ENCODE data around the gene ALKBH3. TPM values are rescaled to one million over a fixed set of nuclear protein-coding genes. Genes with fewer than 3 reads are reported as not detected.

Gene ALKBH3
- total RNA-seq, 1 experiment from 2014 or later, result 18.8 TPM

- Histone ChIP-seq H3K9ac (ENCODE audit: extremely low read depth, insufficient read length, low read length) (no peak overlapping the region), H3K4ac (ENCODE audit: low read depth, low read length) (no peak overlapping the region), H3K18ac (ENCODE audit: insufficient read length, low read depth, low read length) (no peak overlapping the region), H3T11ph (ENCODE audit: low read length) (no peak overlapping the region), H3K23ac (ENCODE audit: insufficient read length, low read depth, low read length) (no peak overlapping the region), H3K27me3 (ENCODE audit: insufficient read depth, low read length) (no peaks in the 10 kb centered on the region), H2BK120ac (ENCODE audit: low read depth, low read length, poor library complexity, severe bottlenecking) (no peak overlapping the region), H3K4me1 (ENCODE audit: insufficient read depth, low read length) (peaks cover 3% of the 10 kb centered on the region; the same call in 1 of the 2 replicates), H2AK5ac (ENCODE audit: insufficient read length, low read length) (no peak overlapping the region), H3K79me1 (ENCODE audit: insufficient read depth, low read depth, low read length, poor library complexity, severe bottlenecking) (no peaks in the 10 kb centered on the region), H4K5ac (ENCODE audit: insufficient read length, low read depth, low read length) (no peak overlapping the region), H3K56ac (ENCODE audit: insufficient read length, low read depth, low read length) (no peak overlapping the region), H2AFZ (ENCODE audit: low read length) (no peak overlapping the region), H4K8ac (replicated peaks; ENCODE audit: insufficient read length, low read depth, low read length) (no peak overlapping the region), H2BK15ac (ENCODE audit: low read depth, low read length) (no peak overlapping the region), H3K23me2 (ENCODE audit: insufficient read length, low read depth, low read length, poor library complexity, severe bottlenecking) (no peaks in the 10 kb centered on the region), H2BK5ac (ENCODE audit: insufficient read length, low read length) (no peak overlapping the region), H3K79me2 (ENCODE audit: insufficient read depth, low read length) (no peaks in the 10 kb centered on the region), H4K91ac (ENCODE audit: insufficient read length, low read depth, low read length) (no peak overlapping the region), H2BK20ac (ENCODE audit: low read depth, low read length, poor library complexity, severe bottlenecking) (no peak overlapping the region), H3K9me3 (ENCODE audit: control insufficient read depth, low read depth, low read length) (no peaks in the 10 kb centered on the region), H4K20me1 (ENCODE audit: control insufficient read depth, insufficient read depth, insufficient read length) (no peaks in the 10 kb centered on the region), H3K14ac (ENCODE audit: insufficient read depth, low read length) (no peak overlapping the region; the same call in 1 of the 2 replicates), H3K4me2 (ENCODE audit: insufficient read depth, insufficient read length, low read length) (no peak overlapping the region), H3K27ac (ENCODE audit: insufficient read length, low read depth, low read length) (no peak overlapping the region), H2BK12ac (ENCODE audit: insufficient read length, low read depth, low read length) (no peak overlapping the region)
- Mint-ChIP-seq H3K36me3 (ENCODE audit: insufficient read depth in 1 of 3, low read depth in 3 of 3) (no peaks in the 10 kb centered on the region), H3K27ac (no peak overlapping the region), H3K9me3 (no peaks in the 10 kb centered on the region), H3K4me1 (peaks cover 24 to 54% of the 10 kb centered on the region in 2 experiments), H3K4me3 (no peak overlapping the region), H3K27me3 (ENCODE audit: low read depth) (peaks cover 5% of the 10 kb centered on the region)
- no peak for TF ChIP-seq CTCF (conservative IDR thresholded peaks at IDR 0.05)
- DNase-seq, result no peak
- no CpG with 5 or more reads among the region's 10 CpGs for WGBS (ENCODE audit: extremely low coverage, insufficient read length, low lambda C conversion rate)
Measured at GRCh38 chr11:43930868-43931716, 50.5 kb downstream of the ALKBH3 start.

Measured in H9 (cell line).